ENCODE measurements around the gene NSD2.

Gene NSD2

GRCh38 chr4:1978741-1979476 is 107.7 kb downstream of the NSD2 start:
- TF ChIP-seq CTCF (IDR thresholded peaks at IDR 0.05; ENCODE audit: unreplicated experiment in 3 of 3) = no peak
- Mint-ChIP-seq H3K4me3 (no peak overlapping the region), H3K9me3 (no peaks in the 10 kb centered on the region), H3K36me3 (ENCODE audit: low read depth) (peaks cover 70% of the 10 kb centered on the region), H3K4me1 (peaks cover 5% of the 10 kb centered on the region), H3K27ac (peak overlapping the region; percentile 0 to 86 (median 19)), H3K27me3 (ENCODE audit: low read depth) (peaks cover 4% of the 10 kb centered on the region)

- H3K9me3 Mint-ChIP-seq = no peaks in the 10 kb centered on the region
- peak overlapping the region; percentile 0 to 86 (median 19) for H3K27ac Mint-ChIP-seq
- no peak overlapping the region for H3K4me3 Mint-ChIP-seq
- H3K36me3 Mint-ChIP-seq (ENCODE audit: low read depth) = peaks cover 67% of the 10 kb centered on the region
- H3K27me3 Mint-ChIP-seq (ENCODE audit: low read depth) = peaks cover 4% of the 10 kb centered on the region
- TF ChIP-seq CTCF (IDR thresholded peaks at IDR 0.05; ENCODE audit: unreplicated experiment in 3 of 3) = no peak
- peaks cover 5% of the 10 kb centered on the region for H3K4me1 Mint-ChIP-seq
These were observed 108.4 kb downstream of the NSD2 start for GRCh38 chr4:1979477-1980196.

GRCh38 chr4:1980561-1981041 is 109.4 kb downstream of the NSD2 start:
- Mint-ChIP-seq H3K27ac (no peak overlapping the region), H3K27me3 (ENCODE audit: low read depth) (peaks cover 4% of the 10 kb centered on the region), H3K4me3 (no peak overlapping the region), H3K36me3 (ENCODE audit: low read depth) (peaks cover 58% of the 10 kb centered on the region), H3K9me3 (no peaks in the 10 kb centered on the region), H3K4me1 (peaks cover 5% of the 10 kb centered on the region)
- TF ChIP-seq CTCF (IDR thresholded peaks at IDR 0.05; ENCODE audit: unreplicated experiment in 3 of 3) = no peak

- Mint-ChIP-seq H3K27ac (no peak overlapping the region), H3K9me3 (no peaks in the 10 kb centered on the region), H3K27me3 (ENCODE audit: low read depth) (peaks cover 4% of the 10 kb centered on the region), H3K36me3 (ENCODE audit: low read depth) (peaks cover 50% of the 10 kb centered on the region), H3K4me1 (peaks cover 5% of the 10 kb centered on the region), H3K4me3 (no peak overlapping the region)
- no peak for TF ChIP-seq CTCF (IDR thresholded peaks at IDR 0.05; ENCODE audit: unreplicated experiment in 3 of 3)
These were observed 110.3 kb downstream of the NSD2 start for GRCh38 chr4:1981251-1982058.

DNA sequence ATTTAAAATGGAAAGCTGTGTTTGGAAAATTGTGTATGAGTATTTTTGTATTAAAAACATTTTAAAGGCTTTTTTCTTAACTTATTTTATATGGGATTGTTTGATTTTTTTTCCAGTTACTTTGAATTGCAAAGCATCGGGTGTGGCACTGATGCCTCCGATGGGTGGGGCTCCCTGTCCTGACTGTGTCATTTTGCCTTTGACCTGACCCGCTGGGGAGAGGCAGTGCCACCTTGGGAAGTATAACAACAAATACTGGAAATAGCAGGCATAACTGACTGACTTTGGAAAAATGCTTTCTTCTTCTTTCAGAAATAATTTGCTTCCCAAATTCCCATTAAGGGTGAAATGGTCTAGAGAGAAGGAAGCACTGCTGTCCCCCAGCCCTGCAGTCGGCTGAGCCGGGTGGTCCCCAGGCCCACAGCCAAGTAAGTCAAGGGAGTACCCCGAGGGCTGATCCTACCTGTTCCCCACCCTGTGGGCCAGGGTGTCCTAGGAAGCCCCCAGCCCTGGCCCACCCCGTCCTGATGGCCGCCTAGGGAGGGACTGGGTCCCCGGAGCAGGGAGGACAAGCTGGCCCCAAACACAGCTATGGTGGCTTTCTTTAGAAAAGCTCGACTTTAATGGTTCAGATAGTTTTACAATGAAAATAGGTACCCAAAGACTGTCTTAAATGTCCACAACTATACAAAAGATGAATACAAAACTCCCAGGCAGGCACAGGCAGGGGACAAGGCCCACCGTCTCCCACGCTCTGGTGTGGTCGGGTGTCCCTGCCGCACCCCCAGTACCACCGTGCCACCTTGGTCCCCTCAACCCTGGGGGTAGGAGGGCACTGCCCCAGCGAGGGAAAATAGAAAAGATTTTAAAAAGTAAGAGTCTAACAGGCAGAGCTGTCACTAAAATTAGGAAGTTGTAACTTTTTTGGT is 111.2 kb downstream of the NSD2 start:
- H3K4me1 Mint-ChIP-seq = peaks cover 5% of the 10 kb centered on the region
- H3K27ac Mint-ChIP-seq = no peak overlapping the region
- H3K9me3 Mint-ChIP-seq = no peaks in the 10 kb centered on the region
- H3K27me3 Mint-ChIP-seq (ENCODE audit: low read depth) = peaks cover 4% of the 10 kb centered on the region
- TF ChIP-seq CTCF (IDR thresholded peaks at IDR 0.05; ENCODE audit: unreplicated experiment in 3 of 3) = no peak
- H3K4me3 Mint-ChIP-seq = no peak overlapping the region
- H3K36me3 Mint-ChIP-seq (ENCODE audit: low read depth) = peaks cover 44% of the 10 kb centered on the region
